Measurements from ENCODE around the gene NBPF15. TPM values are rescaled to one million over a fixed set of nuclear protein-coding genes. Genes with fewer than 3 reads are reported as not detected.
"Not testable (repeated sequence)": the region's sequence is repeated elsewhere in the genome, so short reads cannot be mapped to it uniquely, and the experiment has no call there.

The NBPF15 gene

GRCh38 chr1:144402807-144403206 lies 58.7 kb downstream of the NBPF15 start:
- not testable (repeated sequence) for H3K18ac ChIP-seq (ENCODE audit: low read length); H3K4ac ChIP-seq (ENCODE audit: low read depth, low read length); H3K79me2 ChIP-seq (ENCODE audit: control insufficient read depth, insufficient read depth, low read length); H3K4me3 ChIP-seq (ENCODE audit: low read length); H3K9ac ChIP-seq (ENCODE audit: low read length); H3K23ac ChIP-seq (ENCODE audit: low read length); DNase-seq; H3K27me3 ChIP-seq (ENCODE audit: insufficient read depth, low read length, poor library complexity); H2AK5ac ChIP-seq (ENCODE audit: low read length); H3K56ac ChIP-seq (ENCODE audit: low read length); H2BK120ac ChIP-seq (ENCODE audit: low read depth, low read length); H2BK5ac ChIP-seq (ENCODE audit: low read length); H4K5ac ChIP-seq (ENCODE audit: low read length); H3K79me1 ChIP-seq (ENCODE audit: low read length); H3K4me1 ChIP-seq (ENCODE audit: control insufficient read depth, low read depth, low read length); H2BK15ac ChIP-seq (replicated peaks; ENCODE audit: low read depth); H3K4me2 ChIP-seq (ENCODE audit: low read length); H3K27ac ChIP-seq (ENCODE audit: low read depth, low read length); H3K36me3 ChIP-seq (ENCODE audit: control insufficient read depth, insufficient read depth, low read length); H4K8ac ChIP-seq (ENCODE audit: low read depth, low read length)
- no CpG with 5 or more reads among the region's 5 CpGs for WGBS (ENCODE audit: extremely low coverage, insufficient coverage, low lambda C conversion rate)

GRCh38 chr1:144371651-144372050 lies 89.8 kb downstream of the NBPF15 start:
- H3K4me2 ChIP-seq (ENCODE audit: low read length); H3K4me1 ChIP-seq (ENCODE audit: control insufficient read depth, low read depth, low read length): not testable (repeated sequence)
- no CpG with 5 or more reads among the region's 3 CpGs for WGBS (ENCODE audit: extremely low coverage, insufficient coverage, low lambda C conversion rate)

More at GRCh38 chr1:144371651-144372050, 89.8 kb downstream of the NBPF15 start:
- H4K5ac ChIP-seq (ENCODE audit: low read length); H3K27me3 ChIP-seq (ENCODE audit: insufficient read depth, low read length, poor library complexity); H2BK5ac ChIP-seq (ENCODE audit: low read length); H3K23ac ChIP-seq (ENCODE audit: low read length); H3K4me3 ChIP-seq (ENCODE audit: low read length); H3K9ac ChIP-seq (ENCODE audit: low read length); H2AK5ac ChIP-seq (ENCODE audit: low read length); H3K79me1 ChIP-seq (ENCODE audit: low read length); H3K27ac ChIP-seq (ENCODE audit: low read depth, low read length); H3K56ac ChIP-seq (ENCODE audit: low read length); H3K36me3 ChIP-seq (ENCODE audit: control insufficient read depth, insufficient read depth, low read length); H3K79me2 ChIP-seq (ENCODE audit: control insufficient read depth, insufficient read depth, low read length); H2BK15ac ChIP-seq (replicated peaks; ENCODE audit: low read depth); H2BK120ac ChIP-seq (ENCODE audit: low read depth, low read length); H4K8ac ChIP-seq (ENCODE audit: low read depth, low read length); H3K18ac ChIP-seq (ENCODE audit: low read length); H3K4ac ChIP-seq (ENCODE audit: low read depth, low read length); DNase-seq: not testable (repeated sequence)

Small RNA genes within 50 kb of the gene (small RNA-seq; reads per million reads assigned to genes)
- gene AC246785.4 (ENCODE audit: insufficient read depth), result not detected
- 17.6 reads per million, percentile 91 among the genes with 10 or more reads in this experiment for gene RNVU1-15 (ENCODE audit: insufficient read depth)
